ENCODE results near the gene THOC5.
"Not testable (repeated sequence)": the region's sequence is repeated elsewhere in the genome, so short reads cannot be mapped to it uniquely, and the experiment has no call there.

The THOC5 gene

DNA sequence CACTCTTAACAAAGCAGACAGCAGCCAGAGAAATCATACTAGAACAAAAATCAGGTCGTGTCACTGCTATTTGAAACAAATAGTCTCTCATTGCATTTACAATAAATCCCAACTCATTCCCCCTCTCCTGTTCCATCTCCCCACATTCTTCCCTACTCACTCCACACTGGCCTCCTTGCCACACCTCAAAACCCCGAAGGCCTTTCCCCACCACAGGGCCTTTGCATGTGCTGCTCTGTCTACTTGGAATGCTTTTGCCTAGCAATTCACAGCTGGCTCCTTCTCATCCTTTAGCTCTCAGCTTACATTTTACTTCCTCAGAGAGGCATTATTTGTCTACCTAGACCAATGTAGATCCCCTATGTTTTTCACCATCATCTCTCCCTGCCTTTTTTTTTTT is 6.3 kb upstream of the THOC5 start:
- DNase-seq: no peak

DNA sequence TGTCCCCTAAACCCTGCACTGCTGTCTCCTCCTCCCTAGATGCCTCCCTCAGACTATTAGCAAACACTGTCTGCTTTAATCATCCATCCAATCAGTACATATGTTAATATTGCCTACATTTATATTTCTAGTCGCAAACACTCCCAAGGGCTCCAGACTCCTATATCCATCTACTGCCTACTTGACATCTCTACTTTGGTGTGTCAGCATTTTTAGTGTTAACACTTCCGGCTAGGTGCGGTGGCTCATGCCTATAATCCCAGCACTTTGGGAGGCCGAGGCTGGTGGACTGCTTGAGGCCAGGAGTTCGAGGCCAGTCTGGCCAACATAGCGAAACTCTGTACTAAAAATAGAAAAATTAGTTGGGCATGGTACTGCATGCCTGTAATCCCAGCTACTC is 5.5 kb upstream of the THOC5 start:
- DNase-seq: no peak

DNA sequence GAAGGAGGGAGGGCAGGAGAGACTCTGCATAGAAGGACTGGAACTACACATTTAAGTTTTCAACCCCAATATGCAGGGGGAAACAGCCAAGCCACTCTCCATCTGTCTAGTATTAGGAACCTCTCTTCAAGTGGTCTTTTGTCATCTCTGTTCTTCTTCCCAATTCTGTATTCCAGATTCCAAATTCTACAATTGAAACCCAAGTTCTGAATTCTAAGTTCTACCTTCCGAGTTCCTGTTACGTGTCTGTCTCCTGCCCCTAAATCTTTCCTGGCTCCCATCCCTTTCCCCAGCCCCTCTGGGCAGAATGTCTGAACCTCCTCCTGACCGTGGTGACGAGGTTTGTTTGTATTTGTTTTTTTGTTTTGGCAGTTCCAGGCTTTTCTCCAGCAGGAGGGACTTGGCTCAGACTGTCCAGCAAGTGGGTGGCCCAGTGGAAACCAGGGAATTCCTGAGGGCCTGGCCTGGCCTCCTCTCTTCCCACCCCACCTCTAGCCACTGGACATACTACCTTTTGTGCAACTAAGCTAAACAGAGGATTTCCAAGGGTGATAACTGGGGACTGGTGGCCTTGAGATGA is 1.6 kb upstream of the THOC5 start:
- no peak for DNase-seq

DNA sequence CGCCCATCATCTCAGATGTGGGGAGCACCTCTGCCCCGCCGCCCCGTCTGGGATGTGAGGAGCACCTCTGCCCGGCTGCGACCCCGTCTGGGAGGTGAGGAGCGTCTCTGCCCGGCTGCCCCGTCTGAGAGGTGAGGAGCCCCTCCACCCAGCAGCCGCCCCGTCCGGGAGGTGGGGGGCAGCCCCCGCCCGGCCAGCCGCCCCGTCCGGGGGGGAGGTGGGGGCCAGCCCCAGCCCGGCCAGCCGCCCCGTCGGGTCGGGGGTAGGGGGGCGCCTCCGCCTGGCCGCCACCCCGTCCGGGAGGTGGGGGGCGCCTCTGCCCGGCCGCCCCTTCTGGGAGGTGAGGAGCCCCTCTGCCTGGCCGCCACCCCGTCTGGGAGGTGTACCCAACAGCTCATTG is 1.2 kb downstream of the THOC5 start:
- not testable (repeated sequence) for DNase-seq

DNA sequence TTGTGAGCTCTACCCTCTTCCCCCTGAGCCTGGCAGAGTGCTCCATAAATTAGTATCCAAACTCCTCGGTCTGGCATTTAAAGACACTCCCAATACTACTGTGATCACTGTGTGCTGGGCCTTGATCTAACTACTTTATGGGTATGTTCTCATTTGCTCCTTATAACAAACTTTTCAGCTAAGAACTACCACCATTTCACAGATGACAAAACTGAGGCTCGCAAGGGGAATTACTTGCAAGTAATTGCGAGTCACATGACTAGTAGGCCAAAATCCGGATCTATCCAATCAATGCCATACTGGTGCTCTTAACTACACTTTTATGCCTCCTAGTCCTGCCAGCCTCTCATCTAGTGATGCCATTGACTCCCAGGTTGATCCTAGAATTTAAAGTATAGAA is 3.6 kb downstream of the THOC5 start:
- DNase-seq: no peak

DNA sequence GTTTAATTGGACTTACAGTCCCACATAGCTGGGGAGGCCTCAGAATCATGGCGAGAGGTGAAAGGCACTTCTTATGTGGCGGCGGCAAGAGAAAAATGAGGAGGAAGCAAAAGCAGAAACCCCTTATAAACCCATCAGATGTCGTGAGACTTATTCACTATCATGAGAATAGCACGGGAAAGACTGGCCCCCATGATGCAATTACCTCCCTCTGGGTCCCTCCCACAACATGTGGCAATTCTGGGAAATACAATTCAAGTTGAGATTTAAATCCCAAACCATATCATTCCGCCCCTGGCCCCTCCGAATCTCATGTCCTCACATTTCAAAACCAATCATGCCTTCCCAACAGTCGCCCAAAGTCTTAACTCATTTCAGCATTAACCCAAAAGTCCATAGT is 8.5 kb downstream of the THOC5 start:
- DNase-seq: not testable (repeated sequence)

DNA sequence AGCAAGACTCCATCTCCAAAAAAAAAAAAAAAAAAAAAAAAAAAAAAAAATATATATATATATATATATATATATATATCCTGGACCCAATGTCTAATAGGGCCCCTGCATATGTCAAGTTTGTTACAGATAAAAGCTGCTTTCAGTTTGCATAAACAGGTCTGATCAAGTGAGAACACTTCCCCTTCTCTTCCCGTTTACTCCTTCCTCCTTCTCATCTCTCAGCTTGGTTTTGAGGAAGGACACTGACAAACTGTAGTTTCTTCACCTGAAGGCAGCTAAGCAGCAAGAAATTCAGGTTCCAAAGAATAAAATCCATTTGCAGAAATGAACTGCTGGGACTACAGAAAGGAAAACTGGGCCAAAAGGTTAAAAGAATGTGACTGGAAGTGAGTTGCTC is 11.7 kb downstream of the THOC5 start:
- DNase-seq: no peak

DNA sequence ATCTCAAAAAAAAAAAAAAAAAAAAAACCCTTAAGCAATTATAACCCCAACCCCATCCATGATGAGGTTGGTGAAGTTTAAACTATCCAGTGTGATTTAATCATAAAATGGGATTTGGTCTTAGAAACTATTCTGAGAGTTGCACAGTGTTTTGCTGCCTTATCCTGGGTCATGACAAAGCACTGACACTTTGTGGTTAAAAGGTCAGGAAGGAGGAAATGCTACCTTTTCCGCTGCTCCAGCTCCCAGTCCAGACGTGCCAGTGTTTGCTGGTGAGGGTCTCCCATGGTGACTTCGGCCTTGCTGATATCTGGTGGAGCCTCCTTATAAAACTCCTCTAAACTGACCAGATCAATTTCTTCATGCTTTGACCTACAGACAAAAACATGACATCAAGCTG is 14.5 kb downstream of the THOC5 start:
- no peak for DNase-seq

DNA sequence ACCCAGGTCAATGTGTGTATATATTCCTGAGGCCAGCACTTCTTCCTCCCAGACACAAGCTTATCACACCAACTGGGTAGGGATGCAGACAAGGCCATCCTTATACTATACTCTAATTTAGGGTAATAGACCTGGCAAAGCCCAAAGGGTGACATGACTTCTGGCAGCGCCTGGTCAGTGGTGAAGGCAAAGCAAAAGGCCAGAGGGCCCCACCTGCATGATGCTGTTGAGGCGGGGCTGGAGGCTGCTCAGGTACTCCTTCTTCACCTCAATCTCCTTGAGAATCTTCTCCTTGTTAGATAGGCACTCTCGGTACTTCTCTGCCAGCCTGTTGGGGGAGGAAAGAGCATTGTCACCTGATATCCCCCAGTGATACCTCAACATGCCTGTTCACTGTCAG is 17.1 kb downstream of the THOC5 start:
- no peak for DNase-seq

DNA sequence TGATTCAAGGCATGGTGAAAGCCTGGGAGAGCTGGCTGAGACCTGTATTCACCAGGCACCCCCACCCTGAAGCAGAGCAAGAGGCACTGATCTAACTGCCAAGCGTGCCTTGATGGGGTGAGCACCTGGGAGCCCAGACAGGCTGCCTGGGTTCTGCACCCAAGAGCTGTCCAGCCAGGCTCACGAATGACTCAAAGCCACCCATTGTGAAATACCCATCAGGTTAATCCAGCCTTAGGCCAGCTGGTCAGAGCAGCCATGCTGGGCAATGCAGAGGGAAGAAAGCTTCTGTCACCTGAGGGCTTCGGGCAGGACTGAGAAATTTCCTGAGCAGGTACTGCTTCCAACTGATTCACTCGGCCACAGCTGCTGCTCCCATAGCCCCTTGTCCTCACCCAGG is 22.1 kb downstream of the THOC5 start:
- DNase-seq: no peak

DNA sequence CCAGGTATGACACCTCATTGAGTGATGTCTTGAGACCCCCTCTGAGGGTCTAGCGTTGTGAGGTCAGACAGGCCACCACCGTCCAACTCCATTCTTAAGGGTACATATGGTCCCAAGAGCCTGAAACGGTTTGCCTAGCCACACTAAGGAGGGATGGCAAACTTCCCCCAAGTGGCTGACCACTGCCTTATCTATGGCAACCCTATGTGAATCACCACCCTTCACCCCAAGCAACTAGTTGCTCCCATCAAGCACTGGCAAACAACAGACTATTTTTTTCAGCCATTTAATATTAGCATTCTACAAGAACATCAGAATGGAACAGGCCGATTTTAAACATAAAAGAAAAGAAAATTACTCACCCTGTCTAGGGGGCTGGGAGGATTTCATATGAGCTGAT is 22.8 kb downstream of the THOC5 start:
- no peak for DNase-seq

DNA sequence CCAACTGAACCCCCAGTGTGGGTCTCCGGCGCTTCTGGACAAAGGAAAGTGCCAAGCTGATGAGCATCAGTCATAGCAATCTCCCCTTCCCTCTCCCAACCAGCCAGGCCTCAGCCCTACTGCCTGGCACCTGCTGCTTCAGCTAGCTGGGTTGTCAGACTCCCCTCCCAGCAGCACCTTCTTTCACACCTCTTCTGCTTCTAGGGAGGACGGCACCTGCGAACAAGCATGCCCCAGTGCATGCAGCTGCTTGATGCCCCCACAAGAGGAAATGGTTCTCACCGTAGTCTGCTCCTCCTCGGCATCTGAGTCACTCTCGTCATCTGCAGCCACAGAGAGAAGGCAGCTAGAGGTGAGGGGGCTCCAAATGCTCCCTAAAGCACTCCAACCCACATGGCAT is 25.4 kb downstream of the THOC5 start:
- no peak for DNase-seq

DNA sequence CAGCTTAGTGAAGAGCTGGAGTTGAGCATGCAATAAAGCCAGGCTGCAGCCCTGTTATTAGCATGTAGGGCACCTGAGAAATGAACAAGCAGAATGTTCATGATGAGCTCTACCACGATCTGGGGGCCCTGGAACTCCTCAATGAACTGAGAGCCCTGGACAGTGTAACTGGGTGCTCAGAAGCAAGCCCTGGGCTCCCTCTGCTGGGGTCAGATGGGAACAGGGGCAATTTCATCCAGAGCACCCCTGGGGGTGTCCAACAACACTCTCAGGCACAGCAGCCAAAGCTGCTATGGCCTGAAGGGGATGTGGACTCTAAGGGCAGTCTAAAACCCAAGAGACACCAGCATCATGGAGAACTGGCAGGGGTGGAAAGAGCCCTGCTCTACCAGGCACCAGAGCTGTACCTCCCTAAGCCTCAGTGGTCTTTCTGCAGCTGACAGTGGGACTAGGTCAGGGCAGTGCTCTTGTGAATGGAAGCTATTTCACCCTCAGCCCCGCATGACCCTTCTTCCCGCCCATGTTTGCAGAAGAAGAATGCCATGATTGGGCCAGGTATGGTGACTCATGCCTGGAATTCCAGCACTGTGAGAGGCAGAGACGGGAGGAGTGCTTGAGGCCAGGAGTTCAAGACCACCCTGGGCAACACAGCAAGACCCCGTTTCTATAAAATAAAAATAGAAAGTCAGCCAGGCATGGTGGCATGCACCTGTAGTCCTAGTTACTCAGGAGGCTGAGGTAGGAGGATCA is 28.9 kb downstream of the THOC5 start:
- DNase-seq: peak; percentile 18

DNA sequence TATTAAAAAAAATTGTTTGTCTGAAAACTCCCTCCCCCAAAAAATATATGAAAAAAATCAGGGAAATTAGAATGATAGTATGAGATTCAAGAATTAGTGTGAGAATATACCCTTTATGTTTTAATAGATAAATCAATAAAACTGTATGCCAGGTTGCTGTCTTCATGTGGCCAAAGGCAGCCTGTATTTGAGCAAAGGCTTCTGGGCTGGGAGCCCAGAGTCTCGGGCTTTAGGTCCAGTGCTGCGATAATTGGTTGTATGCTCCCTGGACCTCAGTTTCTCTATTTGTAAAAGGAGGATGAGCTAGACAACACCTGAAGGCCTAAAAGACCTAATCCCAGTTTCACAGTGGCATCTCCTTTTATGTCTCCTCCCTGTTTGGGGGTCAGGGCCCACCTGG is 29.8 kb downstream of the THOC5 start:
- DNase-seq: no peak

DNA sequence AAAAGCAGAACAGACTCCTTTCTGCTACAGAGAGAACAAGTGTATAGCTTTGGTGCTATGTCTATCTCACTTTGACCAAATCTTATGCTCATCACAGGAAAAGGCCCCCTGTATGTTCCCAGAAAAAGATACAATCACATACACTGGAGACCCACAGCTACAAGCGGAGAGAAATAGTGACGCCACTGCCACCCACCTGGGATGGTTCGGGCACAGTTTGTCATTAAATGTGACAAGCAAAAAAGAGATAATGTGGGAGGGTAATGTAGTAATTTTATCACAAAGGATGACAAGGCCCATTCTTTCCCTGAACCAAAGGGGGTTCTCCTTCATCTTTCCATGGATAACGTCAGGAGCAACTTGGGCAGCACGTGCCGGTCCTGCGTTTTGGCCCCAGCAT is 32.0 kb downstream of the THOC5 start:
- DNase-seq: no peak

DNA sequence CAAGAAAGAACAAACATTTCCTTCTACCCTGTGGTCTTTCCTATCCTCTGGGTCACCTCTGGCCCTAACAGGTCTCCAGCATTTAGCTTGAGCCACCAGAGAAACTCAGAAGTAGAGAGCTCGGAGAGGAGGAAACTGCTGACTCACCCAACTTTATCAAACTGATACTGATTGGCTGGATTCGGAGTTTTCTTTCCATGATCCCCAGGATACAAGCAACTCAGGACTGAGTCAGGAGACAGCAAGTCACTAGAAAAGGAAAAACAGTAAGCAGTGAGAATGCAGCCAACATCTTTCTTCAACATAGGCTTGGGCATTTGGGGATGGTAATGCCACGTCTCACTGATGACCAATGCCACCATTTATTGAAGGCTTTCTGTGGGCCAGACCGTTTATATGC is 32.7 kb downstream of the THOC5 start:
- no peak for DNase-seq

DNA sequence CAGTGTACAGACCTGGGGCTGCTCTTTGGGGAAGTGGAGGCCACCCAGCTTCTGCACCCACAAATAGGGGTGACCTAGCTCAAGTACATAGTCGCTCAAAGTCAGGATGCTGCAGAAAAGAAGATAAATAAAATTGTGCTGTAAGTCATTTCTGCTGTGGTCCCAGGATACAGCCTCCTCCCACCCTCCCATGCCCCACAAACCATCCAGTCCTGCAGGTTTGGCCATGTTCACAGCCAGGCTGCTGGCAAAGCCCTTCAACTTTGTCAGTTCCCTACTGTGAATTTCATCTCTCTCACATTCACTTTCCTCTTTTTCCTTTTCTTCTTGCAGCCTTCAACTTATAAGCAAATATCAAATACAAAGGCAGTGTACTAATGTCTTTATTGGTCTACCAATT is 33.6 kb downstream of the THOC5 start:
- DNase-seq: no peak

DNA sequence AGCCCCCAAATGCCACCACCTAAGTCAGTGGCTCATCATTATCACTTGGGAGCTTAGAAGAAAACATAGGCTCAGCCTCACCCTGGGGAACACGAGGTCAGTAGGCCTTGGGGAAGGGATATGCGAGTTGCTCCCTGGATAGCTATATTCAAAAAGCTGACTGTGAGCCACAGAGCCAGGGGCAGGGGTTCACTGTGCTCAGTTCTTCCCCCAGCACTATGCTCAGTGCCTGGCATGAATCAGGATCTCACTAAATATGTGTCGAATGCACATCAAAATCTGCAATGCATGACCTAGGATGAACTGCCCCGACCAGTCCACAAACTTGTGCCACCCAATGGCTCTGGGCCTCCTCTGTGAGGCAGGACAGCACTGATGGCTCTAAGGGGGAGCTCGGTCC is 35.1 kb downstream of the THOC5 start:
- no peak for DNase-seq

DNA sequence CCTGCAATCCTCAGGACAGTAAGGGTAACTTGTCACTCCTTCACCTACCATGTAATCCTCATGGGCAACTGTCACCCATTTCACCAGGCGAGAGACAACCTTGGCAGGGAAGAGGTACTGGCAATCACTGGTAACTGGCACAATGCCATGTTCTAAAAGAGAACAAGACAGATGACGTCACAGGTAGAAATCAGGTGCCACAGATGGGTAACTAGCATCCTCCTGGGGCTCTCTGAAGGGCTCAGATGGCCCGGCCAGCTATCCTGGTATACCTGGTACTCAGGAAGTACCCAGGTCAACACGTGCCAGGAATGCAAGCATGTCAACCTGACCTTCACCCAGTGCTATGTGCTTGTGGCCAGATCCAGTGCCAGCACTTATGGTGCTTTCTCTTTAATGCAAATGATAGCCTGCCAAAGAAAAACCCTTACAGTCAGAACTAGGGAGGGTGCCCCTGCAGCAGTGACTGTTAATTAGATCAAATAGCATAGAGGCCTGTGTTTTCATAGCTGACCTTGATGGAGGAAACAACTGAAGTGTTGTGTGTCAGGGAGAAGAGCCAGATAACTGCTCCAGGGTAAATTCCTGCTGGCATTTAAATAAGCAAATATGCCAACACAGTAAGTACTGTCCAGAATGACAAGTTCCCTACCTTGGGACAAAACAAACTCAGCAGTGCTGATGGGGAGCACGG is 36.2 kb downstream of the THOC5 start:
- DNase-seq: no peak

DNA sequence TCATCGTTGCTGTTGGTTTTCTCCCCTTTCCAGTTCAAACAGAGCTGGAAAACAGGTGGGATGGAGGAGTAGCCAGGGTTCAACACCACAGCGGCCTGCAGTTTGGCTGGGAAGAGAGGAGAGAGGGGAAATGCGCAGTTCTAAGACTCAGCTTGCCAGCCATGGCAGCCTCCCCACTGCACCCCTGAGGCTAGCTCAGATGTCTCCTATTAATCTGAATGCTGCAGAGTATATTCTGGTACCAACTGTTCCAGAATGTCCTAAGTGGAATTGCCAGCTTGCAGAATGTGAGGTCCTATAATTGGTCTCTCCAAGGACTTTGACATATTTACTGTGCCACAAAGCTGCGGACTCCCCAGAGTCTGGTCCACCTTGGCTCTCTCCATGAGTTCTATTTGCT is 41.5 kb downstream of the THOC5 start:
- DNase-seq: no peak

DNA sequence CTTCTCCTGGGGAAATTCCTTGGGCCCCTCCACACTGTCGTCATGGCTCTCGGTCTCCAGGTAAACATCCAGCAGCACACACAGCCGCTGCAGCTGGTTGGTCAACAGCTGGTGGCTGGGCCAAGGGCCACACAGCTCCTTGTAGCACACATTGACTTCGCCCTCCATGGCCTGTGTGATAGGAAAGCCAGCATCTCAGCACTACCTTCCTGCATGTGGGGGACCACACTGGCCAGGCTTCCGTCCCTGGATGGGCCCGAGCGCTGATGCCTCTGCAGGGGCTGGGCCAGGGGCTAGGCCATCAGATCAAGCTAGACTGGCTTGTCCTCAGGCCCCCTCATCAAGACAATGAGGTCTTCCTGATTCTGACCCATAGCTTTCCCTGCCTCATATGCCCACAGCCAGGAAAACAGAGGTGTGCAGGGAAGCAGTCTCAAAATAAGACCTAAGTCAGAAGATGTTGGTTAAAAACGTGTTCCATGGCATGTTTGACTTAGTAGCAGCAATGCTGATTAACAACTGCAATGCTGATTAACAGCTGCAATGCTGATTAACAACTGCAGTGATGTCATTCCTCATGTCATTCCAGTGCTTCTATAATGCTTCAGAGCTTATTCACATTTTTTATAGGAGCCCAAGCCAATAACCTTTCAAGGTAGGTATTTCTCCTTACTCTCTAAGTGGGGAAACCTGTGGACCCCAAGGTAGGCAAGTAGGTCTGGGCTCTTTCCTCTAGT is 42.3 kb downstream of the THOC5 start:
- DNase-seq: no peak

DNA sequence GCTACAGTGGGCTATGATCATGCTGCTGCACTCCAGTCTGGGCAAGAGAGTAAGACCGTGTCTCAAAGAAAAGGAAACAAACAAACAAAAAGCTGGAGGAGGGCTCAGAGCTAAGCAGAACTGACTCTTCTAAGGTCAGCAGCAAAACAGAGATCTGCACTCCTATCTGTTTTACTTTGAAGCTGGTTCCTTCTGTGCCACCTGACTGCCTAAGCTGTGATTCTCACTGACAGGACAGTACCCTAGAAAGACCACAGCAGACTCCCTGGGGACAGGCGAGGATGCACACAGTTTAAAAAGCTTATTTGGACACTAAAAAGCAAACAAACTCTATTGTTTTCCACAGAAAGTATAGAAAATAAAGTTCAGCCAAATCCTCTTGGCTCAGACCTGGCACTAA is 43.0 kb downstream of the THOC5 start:
- DNase-seq: no peak

DNA sequence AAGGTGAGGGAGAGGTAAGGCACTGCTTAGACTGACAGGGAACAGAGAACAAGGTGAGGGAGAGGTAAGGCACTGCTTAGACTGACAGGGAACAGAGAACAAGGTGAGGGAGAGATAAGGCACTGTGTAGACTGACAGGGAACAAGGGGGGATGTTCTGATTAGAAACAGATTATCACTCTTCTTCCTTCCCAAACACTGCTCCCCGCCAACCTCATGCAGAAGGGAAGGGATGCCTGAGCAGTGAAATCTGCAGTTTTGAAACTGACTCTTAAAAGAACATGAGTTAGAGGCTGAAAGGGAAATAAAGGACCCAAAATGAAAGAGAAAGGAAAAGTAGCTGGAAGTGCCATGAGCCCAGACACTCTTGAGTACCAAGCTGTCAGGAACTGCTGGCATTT is 43.7 kb downstream of the THOC5 start:
- DNase-seq: no peak

DNA sequence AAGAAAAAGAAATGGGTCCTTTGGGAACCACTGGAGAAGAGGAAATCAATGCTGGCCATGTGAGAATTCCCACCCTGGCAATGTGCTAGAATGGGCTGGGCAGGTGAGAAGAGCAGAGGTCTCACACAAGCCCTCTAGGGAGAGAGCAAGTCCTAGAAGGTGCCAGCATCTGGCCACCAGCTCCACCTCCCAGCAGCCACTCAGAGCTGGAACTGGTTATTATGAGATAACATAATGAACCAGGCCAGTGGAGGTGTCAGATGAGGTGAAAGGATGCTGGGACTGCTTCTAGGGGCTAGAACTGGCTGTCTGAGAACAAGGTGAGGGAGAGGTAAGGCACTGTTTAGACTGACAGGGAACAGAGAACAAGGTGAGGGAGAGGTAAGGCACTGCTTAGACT is 44.3 kb downstream of the THOC5 start:
- no peak for DNase-seq

All from CD4-positive, alpha-beta T cell treated with Interleukin-21 for 1 hour (primary cell).